GM20431 (cell line): ENCODE results near the gene KRTAP29-1.

Experiments used
- in situ Hi-C: fragments of 300-500 bp; cut with MseI, MboI; formaldehyde crosslinking; loops from one replicate; pipeline ENCODE4 v1.15.0; 2020; ENCODE audit warnings: low sequenced_read_pairs; ENCODE audit not compliant: unreplicated experiment

The KRTAP29-1 gene

DNA sequence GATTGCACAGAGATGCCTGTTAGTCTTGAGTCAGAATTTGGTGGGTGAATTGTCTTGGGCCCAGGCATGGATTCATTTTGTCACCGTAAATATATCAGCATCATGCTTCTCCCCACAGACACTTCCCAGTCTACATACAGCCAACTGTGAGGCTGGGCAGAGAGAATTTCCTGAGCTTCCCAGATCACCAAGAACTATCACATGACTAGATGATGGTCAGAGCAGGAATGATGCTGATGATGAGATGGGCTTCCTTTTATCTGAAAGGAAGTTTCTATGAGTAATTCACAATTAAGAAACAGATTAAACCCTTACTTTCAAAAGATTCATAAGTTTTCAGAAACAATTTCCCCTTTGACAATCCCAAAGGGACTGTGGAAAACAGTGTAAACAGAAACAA lies 47.8 kb downstream of the KRTAP29-1 start:
- in situ Hi-C loops, result no loop called here
